GM23248 (cell line): Measurements from ENCODE around the gene INPP5J.

ENCODE experiments used
- EZH2 ChIP-seq: fragments of 200-600 bp; sonication (generic); IDR thresholded peaks from 2 replicates; pipeline ENCODE4 v1.6.1; 2018; ENCODE audit warnings: antibody characterized with exemption, mild to moderate bottlenecking; ENCODE audit not compliant: insufficient read depth, poor library complexity, severe bottlenecking
- EZH2phosphoT487 ChIP-seq: fragments of 200-600 bp; sonication (generic); IDR thresholded peaks from 2 replicates; pipeline ENCODE4 v1.6.1; 2018; ENCODE audit warnings: antibody characterized with exemption, moderate library complexity, mild to moderate bottlenecking, low read depth; ENCODE audit not compliant: insufficient read depth

DNA sequence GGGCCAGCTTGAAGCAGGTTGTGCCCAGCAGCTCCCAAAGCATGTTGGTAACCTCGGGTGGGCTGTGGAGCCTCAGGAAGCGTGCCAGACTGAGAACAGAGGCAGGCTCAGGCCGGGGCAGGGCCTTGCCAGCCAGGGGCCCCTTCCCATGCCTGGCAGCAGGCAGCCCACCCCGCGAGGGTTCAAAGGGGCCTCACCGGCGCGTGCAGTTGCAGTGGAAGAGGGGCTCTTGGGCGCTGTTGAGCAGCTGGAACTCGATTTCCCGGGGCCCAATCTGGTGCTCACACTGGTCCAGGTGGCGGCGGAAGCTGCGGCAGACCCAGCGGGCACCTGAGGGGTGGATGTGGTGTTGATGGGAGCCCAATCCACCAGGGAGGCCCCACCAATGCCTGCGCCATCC lies 13.9 kb downstream of the INPP5J start:
- TF ChIP-seq EZH2phosphoT487 (no peak), EZH2 (no peak)
